Endometrial microvascular endothelial cells (primary cell): ENCODE results near the gene IL17REL. TPM values are rescaled to one million over a fixed set of nuclear protein-coding genes. Genes with fewer than 3 reads are reported as not detected.

ENCODE experiments used
- in situ Hi-C: cut with HindIII; loops from 2 replicates; pipeline ENCODE4 v1.10.0; 2017; ENCODE audit warnings: low sequenced_read_pairs, low pct_unique_long_range_greater_than_20kb; ENCODE audit errors: inconsistent ontology term
- total RNA-seq: library from RNA; depleted of rRNA; stranded (reverse); fragments of >200 nt; gene quantifications from one replicate; pipeline ENCODE4 v1.2.3, GENCODE V29; 2015; ENCODE audit errors: inconsistent ontology term

The IL17REL gene
- total RNA-seq, 1 donor from 2014 or later = not detected

GRCh38 chr22:50047346-50047745, 34.8 kb upstream of the IL17REL start:
- in situ Hi-C loops = no loop called here

GRCh38 chr22:50046481-50047245, 34.1 kb upstream of the IL17REL start:
- in situ Hi-C loops = no loop called here

GRCh38 chr22:50046019-50046415, 33.5 kb upstream of the IL17REL start:
- in situ Hi-C loops = no loop called here

GRCh38 chr22:50045211-50046018, 32.9 kb upstream of the IL17REL start:
- in situ Hi-C loops = no loop called here

GRCh38 chr22:50044485-50045118, 32.0 kb upstream of the IL17REL start:
- in situ Hi-C loops = no loop called here

- in situ Hi-C loops = no loop called here
Observed at GRCh38 chr22:50041361-50042065, 28.9 kb upstream of the IL17REL start.

GRCh38 chr22:50040717-50041116, 28.2 kb upstream of the IL17REL start:
- in situ Hi-C loops = no loop called here

- in situ Hi-C loops = no loop called here
Observed at GRCh38 chr22:50039669-50040443, 27.3 kb upstream of the IL17REL start.

- in situ Hi-C loops = no loop called here
Observed at GRCh38 chr22:50035976-50036724, 23.6 kb upstream of the IL17REL start.

GRCh38 chr22:50035131-50035881, 22.7 kb upstream of the IL17REL start:
- in situ Hi-C loops = no loop called here

GRCh38 chr22:50034126-50035081, 21.8 kb upstream of the IL17REL start:
- in situ Hi-C loops = no loop called here

GRCh38 chr22:50032941-50033601, 20.5 kb upstream of the IL17REL start:
- in situ Hi-C loops = no loop called here

GRCh38 chr22:50032109-50032871, 19.7 kb upstream of the IL17REL start:
- in situ Hi-C loops = no loop called here

GRCh38 chr22:50031189-50032091, 18.9 kb upstream of the IL17REL start:
- in situ Hi-C loops = no loop called here
